GM12878 (cell line): ENCODE data around the gene CXCR6.

Experiments used
- ATF3 ChIP-seq: IDR thresholded peaks from 2 replicates; pipeline ENCODE4 v1.6.1; 2011; ENCODE audit warnings: low read depth, mild to moderate bottlenecking, low read length, moderate library complexity, borderline replicate concordance; ENCODE audit errors: extremely low read depth
- BCL3 ChIP-seq: IDR thresholded peaks from 2 replicates; pipeline ENCODE4 v1.6.1; 2011; ENCODE audit warnings: borderline replicate concordance, low read depth, mild to moderate bottlenecking, moderate library complexity, low read length; ENCODE audit not compliant: insufficient read depth, poor library complexity, severe bottlenecking
- CEBPB ChIP-seq, 2 experiments: fragments of 150-350 bp in 1 of 2; IDR thresholded peaks; 2 replicates each; pipeline ENCODE4 v1.6.1; 2012 to 2014; ENCODE audit warnings: low read depth in 2 of 2, low read length in 2 of 2, borderline replicate concordance in 1 of 2, inconsistent platforms in 1 of 2
- ETV6 ChIP-seq, 2 experiments: fragments of 450-650 bp in 1 of 2; IDR thresholded peaks in 1 of 2; conservative IDR thresholded peaks in 1 of 2; 2 replicates each; pipeline ENCODE4 v1.6.1; 2014; ENCODE audit warnings: antibody characterized with exemption in 1 of 2, borderline replicate concordance in 1 of 2, low read depth in 1 of 2, mild to moderate bottlenecking in 1 of 2, moderate library complexity in 1 of 2
- HDGF ChIP-seq: fragments of 450-650 bp; IDR thresholded peaks from 2 replicates; pipeline ENCODE4 v1.6.1; 2016; ENCODE audit warnings: antibody characterized with exemption
- NBN ChIP-seq: fragments of 450-650 bp; IDR thresholded peaks from 2 replicates; pipeline ENCODE4 v1.6.1; 2016
- NFIC ChIP-seq: IDR thresholded peaks from 2 replicates; pipeline ENCODE4 v1.6.1; 2012; ENCODE audit warnings: low read depth, mild to moderate bottlenecking, inconsistent platforms, low read length, moderate library complexity
- NRF1 ChIP-seq: conservative IDR thresholded peaks from 2 replicates; pipeline ENCODE4 v1.6.1; 2011; ENCODE audit warnings: mild to moderate bottlenecking, low read depth, low read length, improper control_type of control experiment
- RCOR1 ChIP-seq: conservative IDR thresholded peaks from 2 replicates; pipeline ENCODE4 v1.6.1; 2012; ENCODE audit warnings: low read depth, low read length, improper control_type of control experiment
- ZNF622 ChIP-seq: fragments of 450-650 bp; IDR thresholded peaks from 2 replicates; pipeline ENCODE4 v1.6.1; 2017; ENCODE audit warnings: mild to moderate bottlenecking, inconsistent platforms
- TF ChIP-seq, protein P1 (sequence below): fragments of 450-650 bp; IDR thresholded peaks from 2 replicates; pipeline ENCODE4 v1.6.1; 2016; ENCODE audit warnings: mild to moderate bottlenecking, moderate library complexity, borderline replicate concordance

DNA sequence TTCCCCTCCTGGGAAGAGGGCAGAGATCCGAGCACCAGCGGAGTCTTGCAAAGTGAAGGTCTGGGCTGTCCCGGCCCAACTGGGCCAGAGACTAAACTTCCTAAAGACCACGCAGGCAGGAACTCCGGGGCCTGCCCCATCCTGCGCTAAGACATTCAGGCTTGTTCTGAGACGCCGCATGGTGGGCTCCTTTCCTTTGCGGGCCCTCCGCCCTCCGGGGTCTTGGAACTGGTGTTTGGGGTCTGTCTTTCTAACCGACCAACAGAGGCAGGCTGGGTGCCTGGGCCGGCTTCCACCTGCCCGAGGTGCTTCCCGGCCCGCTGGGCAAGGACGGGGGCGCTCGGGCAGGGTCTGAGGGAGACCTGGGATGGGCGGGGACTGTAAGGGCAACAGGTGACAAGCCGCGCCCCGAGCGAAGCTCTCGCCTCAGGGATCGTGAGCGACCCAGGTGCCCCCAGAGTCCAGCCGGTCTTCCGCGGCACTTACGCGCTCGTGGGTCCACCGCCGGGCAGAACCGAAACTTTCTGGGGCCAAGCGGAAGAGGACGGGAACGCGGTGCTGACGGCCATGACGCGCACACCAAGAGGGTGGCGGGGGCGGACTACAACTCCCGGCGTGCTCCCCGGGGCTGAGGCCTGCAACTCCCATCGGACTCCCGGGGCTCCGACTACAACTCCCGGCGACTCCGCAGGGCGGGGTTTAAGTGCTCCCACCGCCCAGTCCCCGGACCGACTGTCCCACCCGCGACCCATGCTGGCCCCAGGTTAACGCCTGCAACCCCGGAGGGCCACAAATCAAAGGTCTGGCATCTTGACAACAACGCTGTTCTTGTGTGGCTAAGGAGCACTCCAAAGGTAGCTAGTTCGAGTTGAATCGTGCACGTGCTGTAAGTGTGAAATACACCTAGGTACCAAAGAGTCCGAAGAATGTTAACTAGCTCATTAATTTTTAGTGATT lies 52.2 kb downstream of the CXCR6 start, which contains the start of gene FYCO1:
- TF ChIP-seq ETV6 (conservative IDR thresholded peaks at IDR 0.05 in 1 of 2, IDR thresholded peaks at IDR 0.05 in 1 of 2; ENCODE audit: borderline replicate concordance in 1 of 2, low read depth in 1 of 2) = no peak
- TF ChIP-seq, protein P1, sequence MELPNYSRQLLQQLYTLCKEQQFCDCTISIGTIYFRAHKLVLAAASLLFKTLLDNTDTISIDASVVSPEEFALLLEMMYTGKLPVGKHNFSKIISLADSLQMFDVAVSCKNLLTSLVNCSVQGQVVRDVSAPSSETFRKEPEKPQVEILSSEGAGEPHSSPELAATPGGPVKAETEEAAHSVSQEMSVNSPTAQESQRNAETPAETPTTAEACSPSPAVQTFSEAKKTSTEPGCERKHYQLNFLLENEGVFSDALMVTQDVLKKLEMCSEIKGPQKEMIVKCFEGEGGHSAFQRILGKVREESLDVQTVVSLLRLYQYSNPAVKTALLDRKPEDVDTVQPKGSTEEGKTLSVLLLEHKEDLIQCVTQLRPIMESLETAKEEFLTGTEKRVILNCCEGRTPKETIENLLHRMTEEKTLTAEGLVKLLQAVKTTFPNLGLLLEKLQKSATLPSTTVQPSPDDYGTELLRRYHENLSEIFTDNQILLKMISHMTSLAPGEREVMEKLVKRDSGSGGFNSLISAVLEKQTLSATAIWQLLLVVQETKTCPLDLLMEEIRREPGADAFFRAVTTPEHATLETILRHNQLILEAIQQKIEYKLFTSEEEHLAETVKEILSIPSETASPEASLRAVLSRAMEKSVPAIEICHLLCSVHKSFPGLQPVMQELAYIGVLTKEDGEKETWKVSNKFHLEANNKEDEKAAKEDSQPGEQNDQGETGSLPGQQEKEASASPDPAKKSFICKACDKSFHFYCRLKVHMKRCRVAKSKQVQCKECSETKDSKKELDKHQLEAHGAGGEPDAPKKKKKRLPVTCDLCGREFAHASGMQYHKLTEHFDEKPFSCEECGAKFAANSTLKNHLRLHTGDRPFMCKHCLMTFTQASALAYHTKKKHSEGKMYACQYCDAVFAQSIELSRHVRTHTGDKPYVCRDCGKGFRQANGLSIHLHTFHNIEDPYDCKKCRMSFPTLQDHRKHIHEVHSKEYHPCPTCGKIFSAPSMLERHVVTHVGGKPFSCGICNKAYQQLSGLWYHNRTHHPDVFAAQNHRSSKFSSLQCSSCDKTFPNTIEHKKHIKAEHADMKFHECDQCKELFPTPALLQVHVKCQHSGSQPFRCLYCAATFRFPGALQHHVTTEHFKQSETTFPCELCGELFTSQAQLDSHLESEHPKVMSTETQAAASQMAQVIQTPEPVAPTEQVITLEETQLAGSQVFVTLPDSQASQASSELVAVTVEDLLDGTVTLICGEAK = peak; percentile 57; the same call in 1 of the 2 replicates
- TF ChIP-seq BCL3 = no peak
- no peak for TF ChIP-seq RCOR1
- no peak for TF ChIP-seq NRF1
- TF ChIP-seq ATF3 = no peak
- peak; percentile 62 for TF ChIP-seq NBN
- TF ChIP-seq NFIC = no peak
- TF ChIP-seq HDGF = peak; percentile 81
- no peak for TF ChIP-seq ZNF622
- no peak for TF ChIP-seq CEBPB (IDR thresholded peaks at IDR 0.05; ENCODE audit: borderline replicate concordance in 1 of 2, low read depth in 2 of 2, low read length in 2 of 2)
